ENCODE data around the gene PIP5K1C. TPM values are rescaled to one million over a fixed set of nuclear protein-coding genes. Genes with fewer than 3 reads are reported as not detected.

Gene PIP5K1C
- total RNA-seq, 4 donors from 2014 or later, result 16.1 to 21.1 (median 17.4) TPM

GRCh38 chr19:3646336-3647092 is 53.8 kb downstream of the PIP5K1C start:
- TF ChIP-seq CTCF (IDR thresholded peaks at IDR 0.05), result no peak
- no peak for ATAC-seq (ENCODE audit: low FRiP score)

DNA sequence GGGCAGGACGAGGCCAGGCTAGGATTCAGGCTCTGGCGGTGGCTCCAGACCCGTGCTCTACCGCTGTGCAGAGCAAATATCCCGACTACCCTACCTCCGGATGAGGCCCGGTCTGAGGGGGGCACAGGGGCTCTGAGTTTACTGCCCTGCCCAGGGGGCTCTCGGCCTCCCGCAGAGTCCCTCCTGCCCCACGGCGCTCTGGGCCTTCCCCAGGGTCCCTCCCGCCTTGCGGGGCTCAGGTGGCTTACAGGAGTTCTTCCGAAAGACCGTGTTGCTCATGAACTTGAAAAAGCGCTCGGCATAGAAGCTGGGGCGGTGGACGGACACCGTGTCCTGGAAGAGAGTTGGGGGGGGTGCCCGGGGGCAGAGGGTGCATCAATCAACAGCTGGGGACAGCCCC is 54.5 kb downstream of the PIP5K1C start:
- ATAC-seq (ENCODE audit: low FRiP score), result no peak
- DNase-seq (ENCODE audit: low spot score), result no peak
- TF ChIP-seq CTCF (IDR thresholded peaks at IDR 0.05), result no peak

More at GRCh38 chr19:3646336-3647092, 53.8 kb downstream of the PIP5K1C start:
- no peak for DNase-seq (ENCODE audit: low spot score)

DNA sequence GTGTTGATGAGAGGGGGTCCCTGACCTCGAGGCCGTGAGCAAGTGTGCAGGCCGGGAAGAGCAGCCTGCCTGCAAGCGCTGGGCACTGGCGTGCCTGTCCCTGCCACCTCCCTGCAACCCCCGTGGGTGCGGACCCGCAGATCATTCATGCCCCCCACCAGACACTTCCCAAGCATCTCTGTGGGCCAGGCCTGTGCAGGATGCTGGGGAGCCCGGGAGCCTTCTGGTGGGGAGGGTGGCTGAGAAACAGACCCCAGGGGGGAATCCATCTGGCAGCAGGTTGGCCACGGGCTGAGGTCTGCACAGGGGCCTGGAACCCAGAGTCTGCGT is 55.2 kb downstream of the PIP5K1C start:
- no peak for TF ChIP-seq CTCF (IDR thresholded peaks at IDR 0.05)
- ATAC-seq (ENCODE audit: low FRiP score) (no peak), DNase-seq (ENCODE audit: low spot score) (no peak)

GRCh38 chr19:3644351-3645066 is 55.8 kb downstream of the PIP5K1C start:
- ATAC-seq (ENCODE audit: low FRiP score), result no peak
- TF ChIP-seq CTCF (IDR thresholded peaks at IDR 0.05), result no peak
- DNase-seq (ENCODE audit: low spot score), result no peak

- no peak for TF ChIP-seq CTCF (IDR thresholded peaks at IDR 0.05)
- no peak for DNase-seq (ENCODE audit: low spot score)
- no peak for ATAC-seq (ENCODE audit: low FRiP score)
These were observed 56.5 kb downstream of the PIP5K1C start for GRCh38 chr19:3643674-3644313.

GRCh38 chr19:3642987-3643673 is 57.1 kb downstream of the PIP5K1C start:
- no peak for TF ChIP-seq CTCF (IDR thresholded peaks at IDR 0.05)
- ATAC-seq (ENCODE audit: low FRiP score), result no peak
- no peak for DNase-seq (ENCODE audit: low spot score)
